Measurements from ENCODE around the gene HYAL2.
A peak's percentile ranks its signal among the peaks of the same experiment; 100 is the strongest.
"Not testable (repeated sequence)": the region's sequence is repeated elsewhere in the genome, so short reads cannot be mapped to it uniquely, and the experiment has no call there.

Gene HYAL2

DNA sequence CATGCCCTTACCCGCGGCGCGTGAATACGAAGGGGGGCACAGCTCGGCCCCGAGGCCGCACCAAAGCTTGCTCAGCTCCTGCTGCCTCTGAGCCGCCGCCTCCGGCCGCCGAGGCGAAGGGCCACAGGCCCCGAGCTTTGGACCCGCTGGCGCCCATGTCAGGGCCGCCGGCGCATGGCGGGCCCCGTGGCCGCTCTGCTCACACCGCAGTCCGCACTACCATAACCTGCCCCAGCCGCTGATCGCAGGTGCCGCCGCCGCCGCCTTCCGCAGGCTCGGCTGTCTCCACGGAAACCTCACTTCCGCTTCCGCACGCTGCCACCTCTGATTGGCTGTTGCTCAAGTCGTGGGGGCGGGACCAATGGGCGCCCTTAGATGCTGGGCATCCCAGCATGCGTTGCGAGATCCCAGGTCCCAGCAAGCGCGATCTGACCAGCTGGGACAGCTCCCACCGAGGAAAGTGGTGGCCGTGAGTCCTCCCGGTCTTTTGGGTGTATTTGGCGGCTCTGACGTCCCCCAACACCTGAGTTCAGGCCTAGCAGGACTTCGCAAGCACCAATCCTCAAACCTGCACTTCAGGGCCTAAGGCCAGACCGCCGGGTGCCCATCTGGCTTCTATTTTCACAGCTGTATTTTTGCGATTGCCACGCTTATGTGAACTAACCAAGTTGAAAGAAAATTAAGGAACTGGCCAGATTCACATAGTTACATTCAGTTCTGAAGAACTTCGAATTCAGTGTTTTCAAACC, 5.6 kb upstream of the HYAL2 start, which contains the start of gene TUSC2:
TSS of gene TUSC2 (minus strand) at position 281 of the 749 bp plus-strand sequence. CDS start at position 157, 124 bp downstream.
- DNase-seq, result peak; percentile 91

DNA sequence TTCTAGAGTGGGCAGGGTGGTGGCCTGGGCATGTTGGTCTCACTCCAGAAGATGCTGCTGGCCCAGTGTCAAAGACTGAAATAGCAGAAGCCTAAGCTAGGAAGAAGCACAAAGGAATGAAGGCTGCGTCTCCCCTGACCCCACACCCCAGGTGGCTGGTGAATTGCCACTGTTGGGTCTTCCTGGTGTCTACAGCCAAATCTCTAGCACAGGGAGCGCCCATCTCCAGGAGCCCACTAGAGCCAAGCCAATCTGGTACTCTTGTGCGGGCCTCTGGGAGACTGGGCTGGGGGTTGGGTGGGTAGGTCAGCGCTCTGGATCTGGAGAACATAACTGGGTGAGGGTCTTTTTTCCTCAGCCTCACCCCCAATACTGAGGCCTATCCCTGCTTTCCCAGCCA, 4.6 kb upstream of the HYAL2 start:
- no peak for DNase-seq

DNA sequence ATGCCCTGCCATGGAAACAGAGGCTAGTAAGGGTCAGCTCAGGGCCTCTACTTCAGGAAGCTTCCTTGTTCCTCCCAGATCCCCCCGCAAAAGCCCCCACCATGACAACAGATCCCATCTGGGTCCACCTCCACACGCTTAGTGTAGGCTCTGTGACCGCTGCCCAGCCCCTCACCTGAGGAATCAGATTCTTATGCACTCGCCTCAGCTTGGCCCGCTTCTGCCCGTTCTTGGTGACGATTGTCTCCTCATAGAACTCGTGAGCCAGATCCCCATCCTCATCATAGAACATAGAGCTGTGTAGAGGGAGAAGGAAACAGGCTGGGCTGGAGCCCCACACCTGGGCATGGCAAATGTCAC, 3.6 kb upstream of the HYAL2 start:
- no peak for DNase-seq

DNA sequence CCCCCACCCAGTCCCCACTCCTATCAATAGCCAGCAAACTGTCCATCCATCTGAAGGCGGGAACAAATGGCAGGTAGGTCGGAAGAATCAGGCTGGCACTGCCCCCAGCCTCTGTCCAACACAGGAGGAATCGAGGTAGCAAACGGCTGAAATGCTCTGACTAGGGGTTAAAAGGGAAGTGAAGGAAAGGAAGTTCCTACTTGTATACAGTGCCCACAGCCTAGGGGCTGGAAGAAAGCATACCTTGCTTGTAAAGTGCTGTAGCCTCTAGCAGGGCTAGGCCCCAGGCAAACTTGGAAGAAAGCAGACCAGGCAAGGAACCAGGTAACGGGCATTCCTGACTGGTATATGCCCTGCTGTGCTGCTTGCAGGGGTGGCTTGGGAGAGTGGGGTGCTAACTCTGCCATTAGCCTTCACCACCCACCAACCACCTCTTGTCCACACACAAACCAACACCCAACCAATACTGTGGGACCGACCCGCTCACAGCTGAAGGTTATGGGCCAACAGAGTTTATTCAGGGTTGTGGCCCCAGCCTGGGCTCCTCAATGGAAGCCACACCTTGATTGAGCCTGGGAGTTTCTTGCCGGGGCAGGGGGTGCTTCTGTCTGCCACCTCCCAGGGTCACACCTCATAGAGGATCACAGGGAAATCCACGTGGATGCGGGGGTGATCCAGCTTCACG, 3.1 kb upstream of the HYAL2 start:
- DNase-seq, result no peak

DNA sequence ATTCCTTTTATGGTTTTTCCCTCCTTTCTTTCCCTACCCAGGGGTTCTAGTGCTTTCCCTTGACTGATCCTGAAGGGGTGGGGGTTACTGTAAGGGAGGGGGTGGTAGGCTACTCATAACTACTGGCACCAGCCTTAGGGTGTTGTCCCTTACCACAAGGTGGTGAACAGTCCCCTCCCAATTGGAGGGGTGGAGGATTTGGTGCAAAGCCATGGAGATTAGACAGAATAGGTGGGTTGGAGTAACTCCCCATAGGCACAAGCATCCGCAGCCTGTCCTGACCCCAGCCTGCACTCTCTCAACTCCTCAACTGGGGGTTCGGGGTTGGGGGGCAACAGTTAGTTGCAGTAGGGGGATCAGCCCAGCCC, 2.6 kb upstream of the HYAL2 start:
- no peak for DNase-seq

DNA sequence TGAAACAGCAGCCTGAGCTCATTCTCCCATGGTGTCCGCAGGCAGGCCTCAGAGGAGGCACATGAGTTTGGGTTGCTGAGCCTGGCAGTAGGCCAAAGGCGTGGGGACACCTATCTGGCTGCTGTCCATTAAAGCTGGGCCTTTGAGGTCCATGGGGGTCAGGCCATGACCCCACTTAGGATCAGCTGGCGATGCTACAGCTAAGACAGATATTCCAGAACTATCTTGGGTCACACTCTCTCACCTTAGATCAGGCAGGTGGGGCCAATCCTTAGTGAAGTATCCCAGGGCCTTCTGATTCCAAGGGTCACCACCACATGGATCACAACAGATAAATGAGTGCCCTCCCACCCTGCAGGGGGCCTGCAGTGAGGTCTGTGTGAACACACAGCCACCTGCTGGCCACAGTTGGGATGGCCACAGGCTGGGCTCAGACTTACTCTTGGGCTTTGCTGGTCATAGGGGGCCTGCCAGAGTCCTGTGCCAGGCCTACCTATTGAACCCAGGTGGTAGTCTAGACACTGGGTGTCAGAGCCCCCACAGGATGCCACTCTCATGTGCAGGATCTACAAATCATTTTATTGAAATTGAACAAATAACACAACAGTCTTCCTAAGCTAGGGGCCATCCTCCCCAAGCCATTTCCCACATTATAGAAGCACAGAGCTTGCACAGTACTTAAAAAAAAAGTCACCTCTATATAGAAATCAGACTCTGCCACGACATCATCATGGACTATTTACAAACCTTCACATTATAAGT, 2.0 kb upstream of the HYAL2 start:
- peak; percentile 41 for DNase-seq

DNA sequence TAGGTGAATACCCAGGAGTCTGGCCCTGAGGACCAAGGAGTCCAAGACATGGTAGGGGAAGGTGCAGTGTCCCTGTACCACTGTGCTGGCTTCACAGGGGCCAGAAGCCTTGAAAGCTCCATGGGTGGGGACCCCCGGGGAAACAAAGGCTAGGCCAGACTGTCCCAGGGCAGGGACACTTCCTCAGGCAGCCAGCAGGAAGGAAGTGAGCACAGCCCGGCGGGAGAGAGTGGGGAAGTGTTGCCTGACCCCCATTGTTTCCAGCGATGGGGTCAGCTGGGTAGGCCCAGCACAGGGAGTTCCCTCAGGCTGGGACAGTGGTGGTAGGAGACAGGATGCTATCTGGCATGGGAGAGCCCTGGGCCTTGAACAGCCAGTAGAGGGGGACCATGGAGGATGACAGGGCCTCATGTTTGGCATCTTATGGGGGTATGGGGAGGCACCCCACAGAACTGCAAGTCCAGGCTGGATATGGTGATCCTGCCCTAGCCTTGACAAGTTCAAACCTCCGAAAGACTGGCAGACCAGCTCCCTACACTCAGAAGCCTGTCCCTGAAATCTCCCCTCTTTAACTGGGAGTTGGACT, 1.2 kb upstream of the HYAL2 start:
- no peak for DNase-seq

DNA sequence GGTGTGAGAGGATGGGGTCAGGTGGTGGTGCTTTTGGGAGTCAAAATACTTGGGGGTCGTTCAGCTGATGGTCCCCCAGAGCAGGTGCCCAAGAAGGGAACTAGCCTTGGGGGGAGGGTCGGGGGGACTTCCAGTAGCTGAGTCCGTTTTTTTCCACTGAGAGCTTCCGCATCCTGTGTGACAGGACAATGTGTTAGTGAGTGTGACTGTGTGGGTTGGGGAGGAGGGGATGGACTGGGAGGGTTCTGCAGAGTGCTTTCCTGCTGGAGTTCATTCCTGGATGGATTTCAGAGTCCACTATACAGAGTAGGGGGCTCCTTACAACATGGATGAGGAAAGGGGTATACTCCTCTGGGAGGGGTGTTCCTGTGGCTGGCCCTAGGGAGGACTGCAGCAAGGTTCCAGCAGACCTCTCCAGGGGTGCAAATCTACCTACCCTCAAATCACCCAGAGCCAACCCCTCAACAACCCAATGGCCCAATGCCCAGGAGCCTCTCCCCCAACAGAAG, 601 bp upstream of the HYAL2 start:
- no peak for DNase-seq

DNA sequence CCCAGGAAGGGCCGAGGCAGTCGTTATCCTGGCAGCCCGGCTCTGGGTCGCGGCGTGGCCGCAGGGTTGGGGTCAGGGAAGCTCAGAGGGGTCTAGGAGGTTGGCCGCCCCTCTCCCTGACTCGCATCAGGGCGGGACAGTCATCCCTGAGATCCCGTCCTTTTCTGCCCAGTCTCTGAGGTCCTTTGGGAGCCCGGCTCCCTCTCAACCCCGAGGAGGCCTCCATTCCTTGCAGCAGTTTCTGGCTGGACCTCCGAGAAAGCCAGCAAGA, 495 bp downstream of the HYAL2 start:
- no peak for DNase-seq

DNA sequence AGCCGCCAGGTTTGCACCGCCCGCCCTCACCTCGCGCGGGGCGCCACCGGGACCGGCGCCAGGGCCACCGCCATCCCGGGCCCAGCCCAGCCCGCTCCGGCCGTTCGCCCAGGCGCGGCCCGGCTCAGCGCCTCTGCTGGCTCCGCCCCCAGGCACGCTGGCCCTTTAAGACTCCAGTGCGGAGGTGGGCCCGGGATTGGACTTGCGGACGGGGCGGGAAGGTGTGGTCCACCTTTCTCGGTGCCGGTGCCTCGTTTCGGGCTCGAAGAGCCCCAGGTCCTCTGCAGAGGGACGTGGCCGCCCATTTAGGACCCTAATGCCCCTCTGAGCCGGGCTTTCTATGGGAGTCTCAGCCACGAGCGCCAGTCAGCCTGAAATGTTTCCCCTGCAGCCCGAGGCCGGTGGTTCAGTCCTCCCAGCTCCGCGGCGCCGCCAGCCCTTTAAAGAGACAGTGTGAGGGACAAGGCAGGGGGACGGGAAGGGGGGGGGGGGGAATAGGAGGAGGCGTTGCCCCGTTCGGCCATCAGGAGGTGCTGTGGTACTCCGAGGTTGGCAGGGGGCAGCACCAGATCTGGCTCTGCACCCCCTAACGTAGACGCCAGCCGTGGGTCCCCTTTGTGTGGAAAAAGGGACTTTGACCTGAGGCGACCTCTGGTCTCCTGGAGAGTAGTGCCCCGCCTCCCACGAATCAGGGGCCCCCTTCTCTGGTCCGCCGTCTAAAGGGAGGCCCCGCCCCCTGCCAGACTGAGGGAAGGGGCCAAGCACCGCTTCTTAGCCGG, 1.0 kb downstream of the HYAL2 start:
- DNase-seq, result peak; percentile 77

DNA sequence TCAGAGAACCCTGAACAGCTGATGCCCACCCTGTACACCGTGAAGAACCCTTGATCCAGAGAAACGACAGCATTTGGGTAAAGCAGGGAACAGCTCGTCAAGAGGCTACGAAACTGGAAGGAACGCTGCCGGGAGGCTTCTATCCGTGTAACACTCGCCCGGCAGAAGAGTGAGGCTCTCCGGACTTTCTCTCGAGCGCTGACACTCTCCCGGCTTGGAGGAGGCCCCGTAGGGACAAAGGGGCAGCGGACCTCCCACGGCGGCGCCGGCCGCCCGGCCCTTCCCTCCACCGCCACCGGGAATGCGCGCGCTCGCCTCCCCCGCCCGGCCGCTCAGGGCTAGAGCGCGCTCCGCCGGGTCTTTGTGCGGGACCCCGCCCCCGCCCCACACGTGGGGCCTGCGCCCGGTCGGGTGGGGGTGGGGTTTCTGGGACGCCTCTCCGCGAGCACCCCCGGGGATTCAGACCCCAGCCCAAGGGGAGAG, 1.7 kb downstream of the HYAL2 start:
- DNase-seq, result no peak

DNA sequence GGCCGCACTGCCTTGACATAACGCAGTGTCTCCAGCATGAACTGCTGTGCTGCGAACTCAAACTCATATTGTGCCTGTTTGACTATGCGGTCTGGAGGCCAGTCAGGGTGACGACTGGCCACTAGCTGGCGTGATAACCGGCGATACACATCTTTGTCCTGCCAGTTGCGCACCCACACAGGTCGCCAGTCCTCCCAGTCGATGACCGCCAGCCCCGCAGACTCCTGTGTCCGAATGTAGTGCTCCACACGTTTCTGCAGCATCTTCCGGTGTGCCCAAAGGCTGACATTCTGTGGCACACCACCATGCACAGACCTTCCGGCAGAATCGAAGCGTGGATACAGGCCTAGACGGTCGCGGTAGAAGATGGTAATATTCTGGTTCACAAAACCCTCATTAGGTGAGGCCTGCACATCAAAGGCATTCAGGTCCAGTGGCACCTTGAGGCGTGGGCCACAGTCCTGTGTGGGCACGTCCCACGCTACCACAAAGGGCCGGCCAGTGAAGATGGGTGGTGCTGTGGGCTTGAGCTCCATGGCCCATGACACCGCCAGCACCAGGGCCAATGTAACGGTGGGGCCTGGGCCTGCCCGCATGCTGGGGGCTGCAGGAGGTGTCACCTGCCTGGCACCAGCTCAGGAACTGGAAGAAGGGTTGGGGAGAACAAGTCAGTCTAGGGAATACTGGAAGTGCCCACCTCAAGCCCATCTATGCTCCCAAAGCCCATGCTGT, 2.5 kb downstream of the HYAL2 start:
- DNase-seq, result no peak

DNA sequence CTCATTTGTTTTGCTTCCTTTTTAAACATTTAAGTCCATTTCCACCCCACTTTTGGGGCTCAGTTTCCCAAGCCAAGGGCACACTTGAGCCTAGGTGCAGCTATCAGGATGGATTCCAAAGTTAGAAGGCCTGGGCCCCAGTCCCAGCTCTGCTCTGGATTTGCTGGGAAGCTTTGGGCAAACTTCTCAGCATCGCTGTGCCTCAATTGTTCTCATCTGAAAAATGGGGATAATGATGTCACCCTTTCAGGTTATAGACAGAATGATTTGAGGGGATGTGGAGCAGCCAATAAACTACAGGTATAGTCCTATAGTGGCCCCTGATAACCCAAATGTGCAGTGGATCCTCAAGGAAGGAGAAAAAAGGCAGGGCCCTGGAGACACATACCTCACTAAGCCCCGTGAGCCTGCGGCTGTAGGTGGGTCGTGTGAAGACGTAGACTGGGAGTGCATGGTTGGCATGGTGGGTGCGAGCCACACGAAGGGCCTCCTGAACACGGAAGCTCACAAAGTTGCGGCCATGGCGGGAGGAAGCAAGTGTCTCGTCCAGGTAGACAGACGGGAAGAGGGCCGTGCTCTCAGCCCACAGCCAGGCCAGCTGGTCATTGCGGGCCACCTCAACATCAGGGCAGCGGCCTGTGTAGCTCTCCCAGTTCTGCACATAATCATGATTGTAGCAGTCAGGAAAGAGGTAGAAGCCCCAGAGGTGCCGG, 3.2 kb downstream of the HYAL2 start:
- DNase-seq, result no peak

DNA sequence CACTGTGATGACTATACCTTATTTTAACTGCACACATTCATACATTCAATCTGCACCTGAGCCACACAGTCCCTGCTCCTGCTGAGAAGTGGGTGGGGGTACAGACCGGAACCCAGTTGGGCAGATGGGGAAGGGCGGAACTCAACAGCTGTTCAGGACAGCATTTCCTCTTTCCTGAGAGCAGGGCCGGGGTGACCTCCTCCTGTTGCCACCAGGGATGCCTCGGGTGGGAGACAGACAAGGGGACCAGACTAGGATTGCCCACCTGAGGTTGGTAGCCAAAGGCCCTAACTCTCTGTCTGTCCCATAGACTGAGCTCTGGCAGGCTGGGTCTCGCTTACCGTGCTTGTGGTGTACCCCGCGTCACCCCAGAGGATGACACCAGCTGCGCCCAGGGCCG, 3.9 kb downstream of the HYAL2 start:
- no peak for DNase-seq

DNA sequence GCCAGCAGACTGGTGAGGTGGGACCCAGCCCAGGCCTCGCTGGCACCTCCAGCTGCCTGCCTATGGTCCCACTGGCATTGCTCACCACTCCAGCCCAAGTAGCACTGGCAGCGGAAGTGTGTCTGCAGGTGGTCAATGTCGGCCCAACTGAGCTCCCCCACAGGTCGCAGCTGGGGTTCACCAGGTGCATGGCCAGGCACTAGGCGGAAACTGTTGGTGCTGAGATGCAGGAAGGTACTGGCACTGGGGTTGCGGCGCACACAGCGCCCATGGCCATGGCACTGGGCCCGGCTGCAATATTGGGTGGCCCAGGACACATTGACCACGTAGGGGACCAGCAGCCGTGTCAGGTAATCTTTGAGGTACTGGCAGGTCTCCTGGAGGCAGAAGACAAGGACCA, 4.4 kb downstream of the HYAL2 start:
- no peak for DNase-seq

DNA sequence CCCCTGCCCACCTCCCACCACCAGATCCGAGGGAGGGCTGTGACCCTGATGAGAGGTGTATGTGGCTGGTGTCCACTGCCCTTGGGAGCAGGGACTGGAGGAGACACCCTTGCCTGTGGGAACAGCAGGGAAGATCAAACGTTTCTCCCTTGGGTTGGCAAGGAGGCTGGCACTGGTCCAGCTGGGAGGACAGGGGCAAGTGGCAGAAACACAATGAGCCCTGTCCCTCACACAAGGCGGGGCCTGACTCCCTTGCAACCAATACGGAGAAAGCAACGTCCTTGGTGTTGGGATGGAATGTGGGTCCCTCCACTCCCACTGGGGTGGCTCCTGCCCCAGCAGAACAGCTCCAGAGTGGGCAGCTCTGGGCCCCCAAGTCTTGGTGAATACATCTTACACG, 5.2 kb downstream of the HYAL2 start:
- DNase-seq, result no peak

DNA sequence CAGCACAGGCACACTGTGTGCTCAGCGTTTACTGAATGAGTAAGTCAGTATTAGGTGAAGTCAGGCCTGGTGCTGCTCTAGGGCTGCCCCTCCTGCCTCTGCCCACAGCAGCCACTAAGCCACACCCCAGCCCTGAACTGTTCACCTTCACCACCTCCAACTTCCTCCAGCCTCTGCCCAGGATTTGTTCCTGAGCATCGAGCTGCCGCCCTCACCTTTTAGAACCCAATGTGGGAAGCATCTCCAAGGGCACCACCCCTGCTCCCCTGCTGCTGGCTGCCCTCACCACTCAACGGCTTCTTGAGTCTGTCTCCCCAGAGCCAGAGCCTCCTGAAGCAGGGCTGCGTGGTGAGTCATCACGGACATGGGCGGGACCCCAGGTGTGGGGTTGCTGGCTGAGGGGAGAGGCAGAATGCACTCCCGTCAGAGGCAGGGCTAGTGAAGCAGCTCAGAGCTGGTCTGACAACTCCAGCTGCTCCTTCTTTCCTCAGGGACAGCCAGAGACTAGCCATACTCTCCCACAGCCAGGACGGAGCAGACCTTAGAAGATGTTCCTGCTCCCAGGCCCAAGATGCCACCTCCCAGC, 5.8 kb downstream of the HYAL2 start:
- peak; percentile 73 for DNase-seq

DNA sequence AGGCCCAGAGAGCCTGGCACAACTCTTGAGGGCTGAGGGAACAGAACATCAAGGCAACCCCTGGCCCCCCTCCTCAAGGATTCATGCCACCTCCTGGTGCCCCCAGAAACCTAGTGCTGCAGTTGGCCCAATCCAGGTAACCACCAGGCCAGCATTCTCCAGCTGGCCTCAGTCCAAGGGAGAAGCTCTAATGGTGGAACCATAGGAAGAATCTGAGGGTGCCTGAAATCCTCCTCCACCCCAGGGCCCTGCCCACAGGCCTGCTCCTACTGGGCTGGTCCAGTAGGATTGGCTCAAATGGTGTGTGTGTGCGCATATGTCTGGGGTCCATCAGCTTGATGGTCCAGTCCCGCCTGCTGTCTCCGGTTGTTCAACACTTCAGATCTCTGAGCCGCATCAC, 7.7 kb downstream of the HYAL2 start:
- no peak for DNase-seq

DNA sequence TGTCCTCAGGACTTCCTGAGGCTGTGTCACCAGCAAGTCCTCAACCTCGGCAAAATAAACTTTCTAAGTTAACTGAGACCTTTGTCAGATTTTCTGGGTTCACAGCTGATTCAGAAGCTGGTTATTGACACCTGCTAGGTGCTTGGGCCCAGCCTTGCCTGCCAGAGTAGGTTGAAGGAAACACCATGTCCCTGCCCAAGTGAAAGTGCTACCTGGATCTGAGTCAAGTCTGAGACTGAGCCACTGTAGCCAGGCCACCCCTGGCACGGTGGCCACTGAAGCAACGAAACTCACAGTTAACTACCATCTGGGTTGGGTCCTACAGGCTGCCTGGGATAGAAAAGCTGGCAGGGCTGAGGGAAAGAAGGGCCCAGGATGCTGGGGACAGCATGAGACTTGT, 8.2 kb downstream of the HYAL2 start:
- no peak for DNase-seq

DNA sequence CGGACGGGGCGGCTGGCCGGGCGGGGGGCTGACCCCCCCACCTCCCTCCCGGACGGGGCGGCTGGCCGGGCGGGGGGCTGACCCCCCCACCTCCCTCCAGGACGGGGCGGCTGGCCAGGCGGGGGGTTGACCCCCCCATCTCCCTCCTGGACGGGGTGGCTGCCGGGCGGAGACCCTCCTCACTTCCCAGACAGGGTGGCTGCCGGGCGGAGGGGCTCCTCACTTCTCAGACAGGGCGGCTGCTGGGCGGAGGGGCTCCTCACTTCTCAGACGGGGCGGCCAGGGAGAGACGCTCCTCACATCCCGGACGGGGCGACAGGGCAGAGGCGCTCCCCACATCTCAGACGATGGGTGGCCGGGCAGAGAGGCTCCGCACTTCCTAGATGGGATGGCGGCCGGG, 10.5 kb downstream of the HYAL2 start:
- DNase-seq, result not testable (repeated sequence)

DNA sequence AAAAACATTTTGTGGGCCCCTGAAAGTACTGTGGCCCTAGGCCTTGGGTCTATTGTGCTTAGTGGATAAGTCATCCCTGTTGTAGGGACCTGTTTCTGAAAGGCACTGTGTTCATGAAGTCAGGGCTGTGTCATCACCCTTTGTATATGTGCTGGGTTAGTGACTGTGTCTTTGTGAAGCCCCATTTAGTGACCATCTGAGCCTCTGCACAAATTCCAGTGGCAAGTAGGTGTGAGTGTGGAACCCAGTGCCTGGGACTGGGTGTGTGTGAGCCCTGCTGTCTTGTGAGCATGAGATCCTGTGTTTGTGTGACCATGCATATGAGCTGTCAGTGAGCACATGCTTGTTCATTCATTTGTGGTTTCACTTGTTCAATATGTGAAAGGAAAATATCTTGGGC, 17.9 kb downstream of the HYAL2 start:
- DNase-seq, result no peak

Measured in central memory CD4-positive, alpha-beta T cell (primary cell).